ENCODE data around the gene TNFRSF9. TPM values are rescaled to one million over a fixed set of nuclear protein-coding genes. Genes with fewer than 3 reads are reported as not detected.

TNFRSF9 gene
- total and polyA plus RNA-seq, 2 of the 8 experiments (the other 6 are each of a cell fraction or from before 2014, with no cell fraction given): not detected

DNA sequence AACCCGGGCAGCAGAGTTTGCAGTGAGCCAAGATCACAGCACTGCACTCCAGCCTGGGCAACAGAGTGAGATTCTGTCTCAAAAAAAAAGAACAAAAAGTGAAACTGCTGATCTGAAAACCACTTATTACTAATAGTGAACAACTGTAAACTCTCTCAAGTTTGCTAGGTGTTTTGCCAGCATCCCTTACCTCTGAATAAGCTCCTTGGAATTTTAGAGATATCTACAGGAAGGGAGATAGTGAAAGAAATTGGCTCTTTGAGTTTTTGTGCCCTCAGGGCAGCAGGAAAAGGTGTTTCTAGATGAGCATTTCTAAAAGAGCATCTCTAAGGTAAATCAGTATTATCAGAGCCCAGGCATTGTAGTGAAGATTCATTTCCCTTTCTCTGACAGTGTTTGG is 47.9 kb upstream of the TNFRSF9 start (continued):
- no peak for TF ChIP-seq CHD7 (IDR thresholded peaks at IDR 0.05; ENCODE audit: insufficient replicate concordance, low read length)
- TF ChIP-seq KDM5A (IDR thresholded peaks at IDR 0.05; ENCODE audit: low read length): no peak
- no peak for TF ChIP-seq TAF7 (optimal IDR thresholded peaks at IDR 0.05; ENCODE audit: borderline replicate concordance, low read depth, low read length)
- TF ChIP-seq ATF2 (IDR thresholded peaks at IDR 0.05; ENCODE audit: low read length): no peak
- no peak for TF ChIP-seq RFX5 (IDR thresholded peaks at IDR 0.05; ENCODE audit: borderline replicate concordance, low read depth, low read length)
- no peak for TF ChIP-seq PHF8 (conservative IDR thresholded peaks at IDR 0.05; ENCODE audit: low read depth, low read length)
- no peak for TF ChIP-seq RNF2 (IDR thresholded peaks at IDR 0.05; ENCODE audit: borderline replicate concordance, low read depth, low read length, missing control alignments, poor library complexity, severe bottlenecking)
- no peak for TF ChIP-seq CHD2 (IDR thresholded peaks at IDR 0.05; ENCODE audit: low read length)
- no peak for TF ChIP-seq GTF2F1 (IDR thresholded peaks at IDR 0.05; ENCODE audit: borderline replicate concordance, low read depth, low read length)
- no peak for TF ChIP-seq BACH1 (IDR thresholded peaks at IDR 0.05; ENCODE audit: low read length)

Data from H1 (cell line).